Vagina (tissue), 2 donors: ENCODE data around the gene OR5D13.

Experiments used
- CTCF ChIP-seq, 3 experiments: fragments of 450-650 bp in 2 of 3; fragments of 200-600 bp in 1 of 3; sonication (generic) in 1 of 3; IDR thresholded peaks; one replicate each; pipeline ENCODE4 v1.5.1; 2017 to 2019; ENCODE audit warnings: antibody characterized with exemption in 3 of 3, mild to moderate bottlenecking in 2 of 3, moderate library complexity in 2 of 3
- POLR2A ChIP-seq, 2 donors: fragments of 450-650 bp; IDR thresholded peaks; one replicate each; pipeline ENCODE4 v1.6.1; 2017; ENCODE audit warnings: antibody characterized with exemption in 2 of 2, mild to moderate bottlenecking in 2 of 2, moderate library complexity in 2 of 2
- POLR2AphosphoS5 ChIP-seq, 2 donors: sonication (generic); formaldehyde crosslinking; IDR thresholded peaks; one replicate each; pipeline ENCODE4 v1.9.0; 2017; ENCODE audit warnings: antibody characterized with exemption in 2 of 2, mild to moderate bottlenecking in 2 of 2, low read depth in 1 of 2; ENCODE audit not compliant: insufficient read depth in 1 of 2

GRCh38 chr11:55773138-55773537 is at the start of gene OR5D13:
- TF ChIP-seq CTCF (IDR thresholded peaks at IDR 0.05) (no peak), POLR2A (IDR thresholded peaks at IDR 0.05) (no peak), POLR2AphosphoS5 (IDR thresholded peaks at IDR 0.05; ENCODE audit: insufficient read depth in 1 of 2, low read depth in 1 of 2) (no peak)
